Subcutaneous adipose tissue (tissue), 4 donors: Measurements from ENCODE around the gene SRCIN1. TPM values are rescaled to one million over a fixed set of nuclear protein-coding genes. Genes with fewer than 3 reads are reported as not detected.

Source experiments
- total RNA-seq, 4 donors: library from RNA; depleted of rRNA; stranded (reverse); fragments of >200 nt; gene quantifications; one replicate each; pipeline ENCODE4 v1.1.0, GENCODE V29; 2016
- TF ChIP-seq, protein P1 (sequence below): fragments of 450-650 bp; IDR thresholded peaks from one replicate; pipeline ENCODE4 v1.5.1; 2016; ENCODE audit warnings: low read depth, mild to moderate bottlenecking, control low read depth, antibody characterized with exemption, moderate library complexity

SRCIN1 gene
- total RNA-seq, 4 donors from 2014 or later: 0.82 to 11.5 (median 4.0) TPM

DNA sequence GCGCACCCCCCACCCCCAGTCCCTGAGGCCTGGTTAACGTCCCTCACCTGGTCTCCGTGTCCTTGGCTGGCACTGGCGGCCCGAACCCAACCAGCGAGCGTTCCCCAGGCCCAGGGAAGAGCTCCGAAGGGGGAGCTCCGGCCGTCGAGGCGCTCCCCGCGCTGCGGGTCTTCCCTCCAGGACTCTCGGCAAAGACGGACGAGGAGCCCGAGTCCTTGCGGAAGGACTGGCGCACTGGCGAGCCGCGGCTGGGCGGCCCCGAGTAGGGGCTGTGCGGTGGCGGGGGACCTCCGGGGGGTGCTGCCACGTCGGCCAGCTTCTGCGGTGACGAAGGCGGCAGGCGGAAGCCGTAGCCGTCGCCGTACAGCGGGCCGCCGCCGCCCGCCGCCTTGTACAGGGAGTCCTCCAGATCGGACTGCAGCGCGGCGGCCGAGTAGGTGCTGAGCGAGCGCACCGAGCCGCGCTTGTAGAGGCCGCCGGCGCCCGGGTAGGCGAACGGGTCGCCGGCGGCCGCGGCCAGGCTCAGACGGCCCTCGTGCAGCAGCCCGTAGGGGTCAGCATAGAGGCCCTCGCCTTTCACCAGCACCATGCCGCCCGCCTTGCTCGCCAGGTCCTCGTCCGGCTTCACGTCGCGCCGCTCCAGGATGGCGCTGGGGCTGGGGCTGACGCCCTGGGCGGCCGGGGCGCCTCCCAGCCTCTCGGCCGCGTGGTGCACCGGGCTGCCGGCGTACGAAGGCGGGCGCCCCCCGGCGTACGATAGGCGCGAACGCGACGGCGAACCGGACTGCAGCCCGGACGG, 44.1 kb downstream of the SRCIN1 start:
- TF ChIP-seq, protein P1, sequence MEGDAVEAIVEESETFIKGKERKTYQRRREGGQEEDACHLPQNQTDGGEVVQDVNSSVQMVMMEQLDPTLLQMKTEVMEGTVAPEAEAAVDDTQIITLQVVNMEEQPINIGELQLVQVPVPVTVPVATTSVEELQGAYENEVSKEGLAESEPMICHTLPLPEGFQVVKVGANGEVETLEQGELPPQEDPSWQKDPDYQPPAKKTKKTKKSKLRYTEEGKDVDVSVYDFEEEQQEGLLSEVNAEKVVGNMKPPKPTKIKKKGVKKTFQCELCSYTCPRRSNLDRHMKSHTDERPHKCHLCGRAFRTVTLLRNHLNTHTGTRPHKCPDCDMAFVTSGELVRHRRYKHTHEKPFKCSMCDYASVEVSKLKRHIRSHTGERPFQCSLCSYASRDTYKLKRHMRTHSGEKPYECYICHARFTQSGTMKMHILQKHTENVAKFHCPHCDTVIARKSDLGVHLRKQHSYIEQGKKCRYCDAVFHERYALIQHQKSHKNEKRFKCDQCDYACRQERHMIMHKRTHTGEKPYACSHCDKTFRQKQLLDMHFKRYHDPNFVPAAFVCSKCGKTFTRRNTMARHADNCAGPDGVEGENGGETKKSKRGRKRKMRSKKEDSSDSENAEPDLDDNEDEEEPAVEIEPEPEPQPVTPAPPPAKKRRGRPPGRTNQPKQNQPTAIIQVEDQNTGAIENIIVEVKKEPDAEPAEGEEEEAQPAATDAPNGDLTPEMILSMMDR: no peak

DNA sequence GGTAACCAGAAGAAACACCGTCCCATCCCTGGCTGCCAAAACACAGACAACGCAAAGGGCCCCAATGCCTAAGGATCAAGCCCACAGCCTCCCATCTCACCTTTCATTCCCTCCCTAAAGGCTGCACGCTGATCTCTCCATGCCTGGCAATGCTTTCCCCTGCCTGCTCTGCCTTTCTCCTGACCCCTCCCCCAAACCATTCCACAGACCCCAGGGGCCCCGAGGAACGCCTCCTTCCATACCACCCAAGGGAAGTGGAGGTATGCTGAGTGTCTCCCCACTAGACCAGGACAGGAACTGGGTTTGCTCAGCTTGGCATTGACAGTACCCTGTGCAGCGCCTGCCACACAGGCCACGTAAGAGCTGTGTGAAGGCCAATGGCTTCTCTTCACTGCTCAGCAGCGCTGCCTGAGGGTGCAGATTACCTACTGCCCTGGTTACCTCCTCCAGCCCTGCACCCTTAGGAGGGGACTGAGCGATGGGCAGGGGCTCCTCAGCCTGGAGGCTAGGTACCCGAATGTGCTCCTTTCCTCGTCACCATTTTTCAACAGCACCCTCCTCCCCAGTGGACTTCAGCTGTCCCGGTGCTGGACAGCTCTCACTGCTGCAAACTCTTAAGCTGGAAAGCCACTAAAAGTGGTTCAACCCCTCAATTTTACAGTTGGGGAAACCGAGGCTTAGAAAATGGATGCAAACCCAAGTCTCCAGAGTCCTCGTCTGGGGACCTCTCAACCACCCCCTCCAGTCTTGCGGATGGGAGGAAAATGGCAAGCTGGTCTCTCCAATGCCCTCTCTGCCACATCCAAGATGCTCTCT, 45.0 kb downstream of the SRCIN1 start:
- TF ChIP-seq, protein P1: no peak

DNA sequence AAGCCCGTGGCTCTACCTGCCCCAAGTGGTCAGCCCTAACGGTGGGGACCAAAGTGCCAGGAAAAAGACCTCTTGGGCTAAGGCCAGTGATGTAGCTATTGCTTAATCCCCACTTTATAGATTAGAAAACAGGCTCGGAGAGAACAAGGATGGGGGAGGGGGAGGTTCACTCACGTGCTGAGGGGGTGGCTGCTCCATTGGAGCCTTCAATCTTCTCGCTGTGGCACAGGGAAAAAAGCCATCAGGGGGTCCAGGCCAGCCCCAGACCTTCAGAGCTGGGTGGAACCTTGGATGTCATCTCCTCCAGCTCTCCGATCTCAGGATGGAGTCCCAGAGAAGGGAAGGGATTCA, 45.9 kb downstream of the SRCIN1 start:
- TF ChIP-seq, protein P1: no peak

DNA sequence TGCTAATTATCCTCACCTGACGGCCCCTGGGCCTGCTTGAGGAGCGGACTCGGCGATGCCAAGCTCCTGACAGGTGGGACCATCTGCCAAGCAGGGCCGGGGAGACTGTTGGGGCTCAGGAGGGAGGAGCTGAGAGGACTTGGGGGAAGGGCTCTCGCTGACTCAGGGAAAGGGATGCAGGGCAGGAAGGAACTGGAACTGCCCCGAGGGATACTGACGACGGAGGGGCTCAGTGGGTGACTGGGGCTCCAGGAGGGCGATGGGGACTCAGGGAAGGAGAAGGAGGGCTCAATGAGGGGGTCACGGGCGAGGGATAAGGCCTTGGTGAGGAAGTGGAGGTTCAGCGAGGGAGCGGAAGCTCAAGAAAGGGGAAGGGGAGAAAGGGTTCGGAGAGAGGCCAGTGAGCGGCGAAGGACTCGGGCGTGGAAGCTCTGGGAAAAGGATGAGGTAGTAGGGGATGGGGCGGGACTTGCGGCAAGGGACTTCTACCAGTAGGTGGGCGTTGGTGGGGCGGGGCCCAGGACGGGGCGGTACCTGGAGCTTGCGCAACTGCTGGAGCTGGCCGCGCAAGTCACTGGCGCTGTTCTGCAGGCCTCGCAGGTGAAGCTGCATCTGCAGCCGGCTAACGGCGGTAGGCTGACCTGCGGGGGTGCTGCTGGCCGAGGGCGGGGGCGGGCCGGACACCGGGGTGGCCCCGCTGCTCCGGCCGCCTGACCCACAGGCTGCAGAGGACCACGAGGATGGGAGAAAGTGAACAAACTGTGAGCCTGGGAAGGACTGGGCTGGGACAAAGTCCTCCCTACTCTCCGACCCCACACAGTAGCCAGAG, 46.5 kb downstream of the SRCIN1 start:
- TF ChIP-seq, protein P1: no peak

DNA sequence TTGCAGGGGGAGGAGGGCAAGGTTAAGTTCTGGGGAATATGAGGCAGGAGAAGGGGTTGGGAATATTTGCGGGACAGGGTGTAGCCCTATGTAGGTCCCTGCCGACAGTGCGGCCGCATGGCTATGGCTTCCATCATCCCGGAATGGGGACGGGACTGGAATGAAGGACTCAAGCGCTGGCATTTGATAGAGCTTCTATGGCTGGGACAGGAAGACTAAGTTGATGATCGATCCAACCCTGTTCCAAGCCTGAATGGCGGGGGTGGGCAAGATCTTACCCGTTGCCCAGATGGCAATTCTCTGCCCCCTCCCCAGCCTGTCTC, 47.1 kb downstream of the SRCIN1 start:
- TF ChIP-seq, protein P1: no peak

DNA sequence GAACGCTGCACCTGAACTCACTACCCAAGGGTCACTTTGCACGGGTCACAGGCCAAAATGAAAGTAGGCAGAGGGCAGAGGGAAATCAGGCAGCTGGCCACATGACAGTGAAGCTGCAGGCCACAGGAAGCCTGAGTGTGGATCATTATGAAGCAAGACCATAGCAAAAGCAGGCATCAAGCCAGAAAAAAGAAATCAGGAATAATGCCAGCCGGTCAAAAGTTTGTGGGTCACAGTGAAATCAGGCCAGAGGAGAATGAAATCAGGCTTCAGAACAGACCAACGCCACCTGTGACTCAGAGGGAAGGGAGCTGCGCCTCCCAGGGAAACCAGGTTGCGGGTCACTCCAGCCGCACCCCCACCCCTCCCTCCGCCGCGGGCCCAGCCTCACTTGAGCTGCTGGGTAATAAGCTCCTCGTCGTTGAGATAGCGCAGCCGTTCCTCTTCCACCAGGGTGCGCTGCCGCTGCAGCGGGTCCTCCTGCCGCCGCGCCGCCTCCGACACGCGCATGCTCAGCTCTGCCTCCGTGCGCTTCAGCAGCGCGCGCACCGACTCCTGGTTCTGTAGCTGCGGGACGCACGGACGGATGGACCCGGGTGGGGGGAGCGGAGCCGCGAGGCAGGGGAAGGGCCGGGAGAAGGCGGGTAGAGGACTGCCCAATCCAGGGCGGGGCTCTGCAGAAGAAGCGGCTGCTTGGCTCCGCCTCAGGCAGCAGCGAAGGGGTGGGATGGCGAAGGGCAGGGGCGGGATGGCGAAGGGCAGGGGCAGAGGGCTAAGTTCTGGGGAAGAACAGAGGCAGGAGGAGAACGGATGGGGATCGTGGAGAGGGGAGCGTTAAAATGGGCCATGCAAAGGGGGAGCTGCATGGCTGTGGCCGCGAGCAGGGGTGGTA, 47.7 kb downstream of the SRCIN1 start:
- TF ChIP-seq, protein P1: no peak
